Neuronal stem cell (in vitro differentiated cells): Measurements from ENCODE around the gene MTARC2.
A peak's percentile ranks its signal among the peaks of the same experiment; 100 is the strongest.

ENCODE experiments used
- DNase-seq: peaks from one replicate; pipeline ENCODE4 v3.0.0-alpha.2; 2013; ENCODE audit warnings: low spot score
- H2AFZ ChIP-seq: one replicate; pipeline ENCODE4 v1.6.1; 2013; ENCODE audit warnings: mild to moderate bottlenecking, low read length, inconsistent platforms
- H2AK5ac ChIP-seq: 2 replicates; pipeline ENCODE4 v1.6.1; 2013; ENCODE audit warnings: low read depth, mild to moderate bottlenecking, inconsistent platforms, low read length, moderate library complexity, mixed read lengths
- H2BK120ac ChIP-seq: 2 replicates; pipeline ENCODE4 v1.6.1; 2013; ENCODE audit warnings: low read depth, mild to moderate bottlenecking, inconsistent platforms, low read length, moderate library complexity, mixed read lengths
- H2BK12ac ChIP-seq: one replicate; pipeline ENCODE4 v1.6.1; 2013; ENCODE audit warnings: low read length, inconsistent platforms
- H2BK15ac ChIP-seq: 2 replicates; pipeline ENCODE4 v1.6.1; 2013; ENCODE audit warnings: mild to moderate bottlenecking, low read length, inconsistent platforms, mixed read lengths
- H2BK5ac ChIP-seq: one replicate; pipeline ENCODE4 v1.6.1; 2013; ENCODE audit warnings: inconsistent platforms, mild to moderate bottlenecking, low read length, moderate library complexity
- H3K14ac ChIP-seq: one replicate; pipeline ENCODE4 v1.6.1; 2013; ENCODE audit warnings: low read length, inconsistent platforms
- H3K18ac ChIP-seq: 2 replicates; pipeline ENCODE4 v1.6.1; 2013; ENCODE audit warnings: low read length, inconsistent platforms
- H3K23ac ChIP-seq: 2 replicates; pipeline ENCODE4 v1.6.1; 2013; ENCODE audit warnings: low read depth, mild to moderate bottlenecking, mixed read lengths, low read length, inconsistent platforms; ENCODE audit not compliant: poor library complexity
- H3K27ac ChIP-seq: replicated peaks from 3 replicates; pipeline ENCODE4 v1.5.1; 2013; ENCODE audit warnings: low read length, inconsistent platforms
- H3K27me3 ChIP-seq, 3 experiments: 2 replicates each; pipeline ENCODE4 v1.6.1; 2013; ENCODE audit warnings: low read length in 3 of 3, mild to moderate bottlenecking in 2 of 3, inconsistent platforms in 1 of 3, low read depth in 1 of 3, mixed read lengths in 1 of 3, moderate library complexity in 1 of 3; ENCODE audit not compliant: control insufficient read depth in 3 of 3, insufficient read depth in 3 of 3
- H3K36me3 ChIP-seq, 2 donors: replicated peaks in 1 of 2; 2 replicates each; pipeline ENCODE4 v1.6.1; 2013; ENCODE audit warnings: low read length in 2 of 2; ENCODE audit not compliant: control insufficient read depth in 2 of 2, insufficient read depth in 2 of 2
- H3K4ac ChIP-seq: 2 replicates; pipeline ENCODE4 v1.6.1; 2013; ENCODE audit warnings: inconsistent platforms, mild to moderate bottlenecking, low read length, moderate library complexity
- H3K4me1 ChIP-seq, 2 donors: 1 replicate in 1 of 2; 2 replicates in 1 of 2; pipeline ENCODE4 v1.6.1; 2013; ENCODE audit warnings: low read length in 2 of 2, low read depth in 1 of 2; ENCODE audit not compliant: control insufficient read depth in 2 of 2, insufficient read depth in 1 of 2
- H3K4me2 ChIP-seq: one replicate; pipeline ENCODE4 v1.6.1; 2013; ENCODE audit warnings: mild to moderate bottlenecking, low read length, inconsistent platforms; ENCODE audit not compliant: insufficient read depth, poor library complexity, severe bottlenecking
- H3K4me3 ChIP-seq, 2 donors: 2 replicates each; pipeline ENCODE4 v1.5.1; 2013; ENCODE audit warnings: low read length in 2 of 2, mild to moderate bottlenecking in 2 of 2, inconsistent platforms in 1 of 2, moderate library complexity in 1 of 2
- H3K79me1 ChIP-seq: one replicate; pipeline ENCODE4 v1.6.1; 2013; ENCODE audit warnings: low read depth, mild to moderate bottlenecking, inconsistent platforms, low read length, moderate library complexity
- H3K9ac ChIP-seq: one replicate; pipeline ENCODE4 v1.6.1; 2013; ENCODE audit warnings: mild to moderate bottlenecking, low read depth, low read length, inconsistent platforms; ENCODE audit not compliant: poor library complexity
- H3K9me3 ChIP-seq, 2 donors: replicated peaks in 1 of 2; 2 replicates each; pipeline versions ENCODE3 to v1.6.1; 2013; ENCODE audit warnings: low read length in 2 of 2, mild to moderate bottlenecking in 2 of 2, inconsistent platforms in 1 of 2, low read depth in 1 of 2, mixed read lengths in 1 of 2, moderate library complexity in 1 of 2; ENCODE audit not compliant: control insufficient read depth in 2 of 2, insufficient read depth in 1 of 2
- H4K8ac ChIP-seq: one replicate; pipeline ENCODE4 v1.6.1; 2013; ENCODE audit warnings: low read depth, mild to moderate bottlenecking, inconsistent platforms, low read length, moderate library complexity
- H4K91ac ChIP-seq: one replicate; pipeline ENCODE4 v1.6.1; 2013; ENCODE audit warnings: low read length, low read depth, mild to moderate bottlenecking, inconsistent platforms; ENCODE audit not compliant: poor library complexity
- WGBS, 2 donors: extraction: QIAGEN DNeasy Blood & Tissue Kit; methylation state at CpG; one replicate each; pipeline ENCODE4 v1.1.7; 2013; ENCODE audit warnings: missing lambda C conversion rate in 2 of 2, mixed read lengths in 1 of 2; ENCODE audit not compliant: insufficient read length in 2 of 2, insufficient replicate concordance in 1 of 2; ENCODE audit errors: extremely low coverage in 2 of 2; 5-methylcytosine and 5-hydroxymethylcytosine counted together

MTARC2 gene

DNA sequence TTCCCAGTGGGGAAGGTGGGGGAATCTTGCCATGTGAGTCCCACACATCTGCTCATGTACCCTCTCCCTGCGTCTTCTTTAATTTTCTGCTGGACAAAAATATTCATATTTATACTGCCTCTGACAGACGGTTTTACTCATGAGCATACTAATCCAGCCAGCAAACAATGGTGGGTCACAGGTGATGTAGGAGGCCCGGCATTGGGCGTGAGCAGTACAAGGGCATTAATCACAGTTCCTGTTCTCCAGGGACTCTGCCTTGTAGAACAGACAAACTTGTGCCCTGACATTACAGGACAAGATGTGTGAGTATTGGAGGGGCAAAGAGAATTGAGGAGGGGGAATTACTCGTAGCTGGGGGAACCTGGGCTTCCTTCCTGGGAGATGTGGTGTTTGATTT, 63.6 kb downstream of the MTARC2 start:
- Histone ChIP-seq H2BK120ac (no peak overlapping the region), H3K79me1 (no peaks in the 10 kb centered on the region), H2BK12ac (no peak overlapping the region), H3K14ac (no peak overlapping the region), H2AFZ (no peak overlapping the region), H3K9me3 (no peaks in the 10 kb centered on the region), H3K18ac (no peak overlapping the region), H4K91ac (no peak overlapping the region), H3K23ac (no peak overlapping the region), H3K27me3 (no peaks in the 10 kb centered on the region), H2AK5ac (no peak overlapping the region), H3K4me3 (no peak overlapping the region), H2BK15ac (no peak overlapping the region), H3K4me1 (no peaks in the 10 kb centered on the region), H3K27ac (no peak overlapping the region), H4K8ac (no peak overlapping the region), H3K36me3 (peaks cover 0 to 2% of the 10 kb centered on the region in 2 donors), H3K4me2 (no peak overlapping the region), H3K4ac (no peak overlapping the region), H3K9ac (peak overlapping the region; percentile 17), H2BK5ac (peak overlapping the region; percentile 14)
- no CpG with 5 or more reads among the region's 5 CpGs for WGBS, 2 donors
- no peak for DNase-seq

- no CpG with 5 or more reads among the region's 6 CpGs for WGBS, 2 donors
- Histone ChIP-seq H3K36me3 (peaks cover 0 to 2% of the 10 kb centered on the region in 2 donors), H3K23ac (no peak overlapping the region)
Observed at GRCh38 chr1:220812308-220812707, 64.2 kb downstream of the MTARC2 start.

DNA sequence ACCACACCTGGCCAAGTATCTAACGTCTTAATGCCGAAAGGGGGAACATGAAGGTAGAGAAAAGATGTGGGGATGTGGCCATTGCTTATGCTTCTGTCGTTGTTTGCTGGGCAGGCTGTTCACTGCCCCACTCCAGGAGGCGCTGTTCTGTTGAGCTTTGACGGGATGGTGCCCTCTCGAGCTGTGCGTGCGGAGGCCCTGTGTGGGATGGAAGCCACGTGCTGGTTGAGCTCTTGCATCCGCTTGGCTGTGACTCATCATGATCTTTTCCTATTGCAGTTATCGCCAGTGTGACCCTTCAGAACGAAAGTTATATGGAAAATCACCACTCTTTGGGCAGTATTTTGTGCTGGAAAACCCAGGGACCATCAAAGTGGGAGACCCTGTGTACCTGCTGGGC, 64.9 kb downstream of the MTARC2 start:
- no peak overlapping the region for H2AK5ac ChIP-seq
- peaks cover 0 to 2% of the 10 kb centered on the region in 2 donors for H3K36me3 ChIP-seq
- no peak overlapping the region for H3K27ac ChIP-seq
- H3K23ac ChIP-seq: no peak overlapping the region
- H2AFZ ChIP-seq: no peak overlapping the region
- H4K8ac ChIP-seq: no peak overlapping the region
- H3K79me1 ChIP-seq: no peaks in the 10 kb centered on the region
- H3K27me3 ChIP-seq: no peaks in the 10 kb centered on the region
- H3K4me3 ChIP-seq: no peak overlapping the region
- H3K4me1 ChIP-seq: no peaks in the 10 kb centered on the region
- H4K91ac ChIP-seq: no peak overlapping the region
- H3K9me3 ChIP-seq: no peaks in the 10 kb centered on the region
- H2BK12ac ChIP-seq: no peak overlapping the region
- no peak overlapping the region for H2BK15ac ChIP-seq
- no peak overlapping the region for H3K14ac ChIP-seq
- no peak overlapping the region for H3K4ac ChIP-seq
- no peak overlapping the region for H3K18ac ChIP-seq
- no peak overlapping the region for H3K9ac ChIP-seq
- WGBS, 2 donors: no CpG with 5 or more reads among the region's 12 CpGs
- DNase-seq: no peak
- no peak overlapping the region for H2BK5ac ChIP-seq
- no peak overlapping the region for H2BK120ac ChIP-seq
- H3K4me2 ChIP-seq: no peak overlapping the region

More at GRCh38 chr1:220812308-220812707, 64.2 kb downstream of the MTARC2 start:
- H2BK120ac ChIP-seq: no peak overlapping the region
- H3K4me3 ChIP-seq: no peak overlapping the region
- no peak overlapping the region for H4K91ac ChIP-seq
- H2BK12ac ChIP-seq: no peak overlapping the region
- no peaks in the 10 kb centered on the region for H3K4me1 ChIP-seq
- no peaks in the 10 kb centered on the region for H3K27me3 ChIP-seq
- no peak overlapping the region for H3K18ac ChIP-seq
- H3K79me1 ChIP-seq: no peaks in the 10 kb centered on the region
- H3K4me2 ChIP-seq: no peak overlapping the region
- H3K4ac ChIP-seq: no peak overlapping the region
- peak overlapping the region; percentile 14 for H2BK5ac ChIP-seq
- no peak overlapping the region for H2BK15ac ChIP-seq
- H2AK5ac ChIP-seq: no peak overlapping the region
- peak overlapping the region; percentile 17 for H3K9ac ChIP-seq
- no peak overlapping the region for H4K8ac ChIP-seq
- no peak for DNase-seq
- no peak overlapping the region for H3K27ac ChIP-seq
- H3K14ac ChIP-seq: no peak overlapping the region
- no peak overlapping the region for H2AFZ ChIP-seq
- H3K9me3 ChIP-seq: no peaks in the 10 kb centered on the region

DNA sequence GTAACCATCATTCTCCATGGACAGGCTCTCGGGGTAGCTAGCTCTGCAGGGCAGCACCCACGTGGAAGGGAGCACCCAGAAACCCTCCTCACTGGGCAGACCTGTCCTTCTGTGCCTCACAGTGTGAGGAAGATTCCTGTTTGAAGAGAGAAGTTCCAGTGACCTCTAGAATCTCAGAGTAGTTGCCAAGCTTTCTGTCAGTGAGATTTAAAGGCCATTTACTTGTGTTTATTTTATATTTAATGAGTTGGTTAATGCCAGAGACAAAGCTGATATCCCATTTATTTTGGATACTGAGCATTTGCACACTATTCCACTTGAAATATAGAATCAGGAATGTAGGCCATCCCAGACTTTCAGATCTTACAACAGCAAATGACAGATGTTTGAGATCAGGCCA, 67.3 kb downstream of the MTARC2 start:
- no peak overlapping the region for H2AK5ac ChIP-seq
- DNase-seq: no peak
- H3K4me2 ChIP-seq: no peak overlapping the region
- no peaks in the 10 kb centered on the region for H3K9me3 ChIP-seq
- no peak overlapping the region for H3K27ac ChIP-seq
- H4K8ac ChIP-seq: no peak overlapping the region
- no peak overlapping the region for H3K18ac ChIP-seq
- no peaks in the 10 kb centered on the region for H3K27me3 ChIP-seq
- H3K23ac ChIP-seq: no peak overlapping the region
- H2AFZ ChIP-seq: no peak overlapping the region
- WGBS, 2 donors: no CpG with 5 or more reads among the region's 2 CpGs
- no peaks in the 10 kb centered on the region for H3K79me1 ChIP-seq
- H3K4ac ChIP-seq: no peak overlapping the region
- no peak overlapping the region for H2BK5ac ChIP-seq
- peaks cover 0 to 2% of the 10 kb centered on the region in 2 donors for H3K36me3 ChIP-seq
- H4K91ac ChIP-seq: no peak overlapping the region
- no peak overlapping the region for H3K14ac ChIP-seq
- no peaks in the 10 kb centered on the region for H3K4me1 ChIP-seq
- no peak overlapping the region for H2BK12ac ChIP-seq
- H2BK15ac ChIP-seq: no peak overlapping the region
- no peak overlapping the region for H3K9ac ChIP-seq
- H3K4me3 ChIP-seq: no peak overlapping the region
- H2BK120ac ChIP-seq: no peak overlapping the region
